SKM-1 treated with dmso at 0.1 percent for 144 hours (cell line): ENCODE data around the gene SLC25A10.

ENCODE experiments used
- DNase-seq: peaks from one replicate; lab custom pipeline; 2025; ENCODE audit not compliant: unreplicated experiment; lab: John Stamatoyannopoulos, UW

SLC25A10 gene

GRCh38 chr17:81741594-81742452 lies 29.7 kb downstream of the SLC25A10 start:
- DNase-seq, result no peak
